Activated CD4-positive, alpha-beta T cell treated with anti-CD3 and anti-CD28 coated beads for 36 hours (primary cell): ENCODE results near the gene EHD4. TPM values are rescaled to one million over a fixed set of nuclear protein-coding genes. Genes with fewer than 3 reads are reported as not detected.

Experiments used
- ATAC-seq: fragments of 200-7000 bp; cut with Tn5 transposase; one replicate; pipeline ENCODE4 v1.10.0; 2021; ENCODE audit warnings: mild to moderate bottlenecking, moderate library complexity
- CTCF ChIA-PET: fragments of 350-600 bp; sonication (Branson Sonifier 250); formaldehyde crosslinking; loops from one replicate; lab custom pipeline; 2021; ENCODE audit warnings: antibody characterized with exemption; lab: Charles Lee
- POLR2A ChIA-PET: fragments of 350-600 bp; sonication (Branson Sonifier 250); formaldehyde crosslinking; loops from one replicate; lab custom pipeline; 2021; ENCODE audit warnings: antibody characterized with exemption, inconsistent platforms; lab: Charles Lee
- DNase-seq: peaks from one replicate; pipeline ENCODE4 v3.0.0-alpha.2; 2020
- H3K27ac Mint-ChIP-seq: one replicate; pipeline ENCODE4 v1.8.0; 2021; ENCODE audit warnings: mixed read lengths
- H3K27me3 Mint-ChIP-seq: one replicate; pipeline ENCODE4 v1.8.0; 2021; ENCODE audit warnings: mixed read lengths
- H3K36me3 Mint-ChIP-seq: one replicate; pipeline ENCODE4 v1.8.0; 2021; ENCODE audit warnings: low read depth, mixed read lengths
- H3K4me1 Mint-ChIP-seq: one replicate; pipeline ENCODE4 v1.8.0; 2021; ENCODE audit warnings: mixed read lengths
- H3K4me3 Mint-ChIP-seq: one replicate; pipeline ENCODE4 v1.8.0; 2021; ENCODE audit warnings: mild to moderate bottlenecking, moderate library complexity, mixed read lengths
- H3K9me3 Mint-ChIP-seq: one replicate; pipeline ENCODE4 v1.8.0; 2021; ENCODE audit warnings: low read depth, mixed read lengths
- intact Hi-C, 2 experiments: fragments of 100-400 bp; cut with DNase I in 1 of 2; cut with micrococcal nuclease in 1 of 2; formaldehyde crosslinking; loops; one replicate each; pipeline versions ENCODE4 v1.14.2 to v1.15.1; 2022 to 2024; cut with DNase I, micrococcal nuclease
- total RNA-seq, 2 experiments: library from RNA; stranded (reverse); gene quantifications; one replicate each; pipeline ENCODE4 v1.2.3, GENCODE V29; 2021

Gene EHD4
- total RNA-seq, 2 experiments from 2014 or later: 34.7 to 35.7 TPM

- no peak overlapping the region for H3K27ac Mint-ChIP-seq
- H3K9me3 Mint-ChIP-seq: no peaks in the 10 kb centered on the region
These were observed 54.5 kb downstream of the EHD4 start for GRCh38 chr15:41917767-41918430.

GRCh38 chr15:41915255-41915994, 56.9 kb downstream of the EHD4 start:
- H3K4me1 Mint-ChIP-seq: peaks cover 7% of the 10 kb centered on the region
- CTCF ChIA-PET: interaction anchor here (0.6 to 2.8 kb wide), 5 partner anchors 8 to 103 kb away, joined by 3 to 16 read pairs (median 4); no protein-coding TSS in a partner anchor
- no peaks in the 10 kb centered on the region for H3K27me3 Mint-ChIP-seq
- no peaks in the 10 kb centered on the region for H3K9me3 Mint-ChIP-seq
- ATAC-seq (no peak), DNase-seq (no peak)
- POLR2A ChIA-PET: no interaction called here
- peaks cover 27% of the 10 kb centered on the region for H3K36me3 Mint-ChIP-seq
- intact Hi-C loops: no loop called here
- H3K27ac Mint-ChIP-seq: no peak overlapping the region
- H3K4me3 Mint-ChIP-seq: no peak overlapping the region

More at GRCh38 chr15:41917767-41918430, 54.5 kb downstream of the EHD4 start:
- POLR2A ChIA-PET: no interaction called here
- intact Hi-C loops: no loop called here
- Mint-ChIP-seq H3K4me1 (peaks cover 7% of the 10 kb centered on the region), H3K36me3 (peaks cover 21% of the 10 kb centered on the region), H3K4me3 (no peak overlapping the region), H3K27me3 (no peaks in the 10 kb centered on the region)
- no peak for ATAC-seq
- DNase-seq: no peak
- CTCF ChIA-PET: interaction anchor here (0.8 to 2.8 kb wide), 3 partner anchors 13 to 32 kb away, joined by 3 to 16 read pairs (median 5); no protein-coding TSS in a partner anchor

DNA sequence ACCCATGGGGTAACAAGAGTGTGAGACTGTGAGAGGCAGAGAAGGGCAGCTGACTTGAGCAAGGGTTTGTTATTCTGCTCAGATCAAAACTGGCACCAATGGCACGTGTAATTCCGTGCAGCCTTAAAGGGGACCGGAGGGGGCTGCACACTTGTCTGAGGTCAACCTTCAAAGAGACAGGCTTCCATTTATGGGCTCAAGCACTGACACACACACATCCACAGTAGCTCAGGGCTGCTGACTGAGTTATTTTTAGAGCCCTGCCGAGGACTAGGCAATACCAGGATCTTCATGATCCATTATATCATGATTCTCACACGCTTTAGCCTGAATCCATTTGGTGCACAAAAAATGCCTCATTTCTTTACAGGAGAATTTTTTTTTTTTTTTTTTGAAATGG, 57.9 kb downstream of the EHD4 start:
- H3K4me3 Mint-ChIP-seq: no peak overlapping the region
- H3K4me1 Mint-ChIP-seq: peaks cover 7% of the 10 kb centered on the region
- DNase-seq (no peak), ATAC-seq (no peak)
- peaks cover 31% of the 10 kb centered on the region for H3K36me3 Mint-ChIP-seq
- H3K9me3 Mint-ChIP-seq: no peaks in the 10 kb centered on the region
- no peaks in the 10 kb centered on the region for H3K27me3 Mint-ChIP-seq
- intact Hi-C loops: no loop called here
- ChIA-PET CTCF (interaction anchor here (0.6 kb wide), 1 partner anchor 24 kb away, joined by 5 read pairs; no protein-coding TSS in a partner anchor), POLR2A (no interaction called here)
- H3K27ac Mint-ChIP-seq: no peak overlapping the region

GRCh38 chr15:41913256-41913655, 59.1 kb downstream of the EHD4 start:
- Mint-ChIP-seq H3K4me3 (no peak overlapping the region), H3K27me3 (no peaks in the 10 kb centered on the region), H3K9me3 (no peaks in the 10 kb centered on the region), H3K27ac (no peak overlapping the region), H3K4me1 (peaks cover 7% of the 10 kb centered on the region), H3K36me3 (peaks cover 34% of the 10 kb centered on the region)
- POLR2A ChIA-PET: interaction anchor here (0.7 kb wide), 1 partner anchor 59 kb away, joined by 3 read pairs; the partner anchor contains the start of gene EHD4
- intact Hi-C loops: no loop called here
- DNase-seq (no peak), ATAC-seq (no peak)
- CTCF ChIA-PET: no interaction called here

GRCh38 chr15:41911691-41912345, 60.5 kb downstream of the EHD4 start:
- ChIA-PET POLR2A (no interaction called here), CTCF (no interaction called here)
- Mint-ChIP-seq H3K27me3 (no peaks in the 10 kb centered on the region), H3K4me1 (peaks cover 7% of the 10 kb centered on the region), H3K4me3 (no peak overlapping the region), H3K27ac (peak overlapping the region; percentile 55), H3K9me3 (no peaks in the 10 kb centered on the region), H3K36me3 (peaks cover 41% of the 10 kb centered on the region)
- ATAC-seq: no peak
- intact Hi-C loops: no loop called here
- no peak for DNase-seq

DNA sequence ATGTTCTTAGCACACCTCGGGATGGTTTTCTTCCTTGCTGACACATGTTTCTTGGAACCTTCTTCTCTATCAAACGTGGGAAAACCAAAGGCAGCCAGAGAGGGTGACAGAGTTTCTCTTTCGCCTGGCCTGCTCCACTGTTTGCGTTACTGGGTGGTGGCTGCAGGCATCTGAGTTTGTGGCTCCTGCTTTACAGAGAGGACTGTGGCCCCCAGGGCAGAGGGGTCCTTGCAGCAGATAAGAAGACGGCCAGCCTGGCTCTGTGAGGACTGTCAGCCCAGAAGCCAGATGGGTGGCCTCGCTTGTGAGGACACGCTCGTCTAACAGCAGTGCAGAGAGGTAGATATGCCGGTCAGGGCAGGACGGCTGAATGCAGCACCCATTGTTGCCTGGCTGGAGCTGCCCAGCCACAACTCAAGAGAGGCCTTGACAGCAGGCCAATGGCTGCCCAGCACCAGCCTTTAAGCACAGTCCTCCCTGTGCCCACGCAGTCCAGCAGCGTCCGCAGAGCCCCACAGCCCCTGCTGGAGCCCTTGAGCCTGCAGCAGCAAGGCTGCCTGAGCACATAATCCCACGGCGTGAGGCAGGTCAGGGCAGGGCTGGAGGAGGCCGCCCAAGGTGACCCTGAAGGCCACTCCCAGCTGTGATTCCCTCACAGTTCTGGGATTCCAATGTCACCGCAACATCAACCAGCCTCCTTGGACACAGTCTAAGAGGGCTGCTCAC, 63.5 kb downstream of the EHD4 start:
- H3K9me3 Mint-ChIP-seq: peaks cover 5% of the 10 kb centered on the region
- H3K36me3 Mint-ChIP-seq: peaks cover 42% of the 10 kb centered on the region
- POLR2A ChIA-PET: no interaction called here
- CTCF ChIA-PET: interaction anchor here (0.5 kb wide), 1 partner anchor 131 kb away, joined by 4 read pairs; no protein-coding TSS in a partner anchor
- no peak for DNase-seq
- no peak overlapping the region for H3K4me3 Mint-ChIP-seq
- no peak for ATAC-seq
- H3K4me1 Mint-ChIP-seq: peaks cover 5% of the 10 kb centered on the region
- H3K27me3 Mint-ChIP-seq: no peaks in the 10 kb centered on the region
- intact Hi-C loops: no loop called here
- peak overlapping the region; percentile 19 for H3K27ac Mint-ChIP-seq

DNA sequence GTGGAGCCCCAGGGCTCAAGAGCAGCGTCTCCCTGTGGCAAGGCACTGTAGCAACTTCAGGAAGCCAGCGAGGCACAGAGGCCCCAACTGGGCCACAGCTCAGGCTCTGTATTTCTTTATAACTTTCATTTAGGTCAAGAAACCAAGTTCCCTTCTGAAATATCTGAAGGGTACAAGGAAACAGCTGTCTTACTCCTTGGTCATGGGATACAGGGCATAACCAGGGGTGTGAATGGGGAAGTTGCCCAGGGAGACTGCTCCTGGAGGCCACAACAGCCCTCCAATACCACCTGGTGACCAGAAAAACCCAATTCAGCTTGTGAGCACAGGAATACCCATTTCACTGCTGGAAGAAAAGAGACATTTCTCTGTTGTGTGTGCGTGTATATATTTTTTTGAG, 65.2 kb downstream of the EHD4 start:
- intact Hi-C loops: no loop called here
- ChIA-PET CTCF (interaction anchor here (1.2 to 1.4 kb wide), 2 partner anchors 8 to 135 kb away, joined by 3 to 7 read pairs; no protein-coding TSS in a partner anchor), POLR2A (no interaction called here)
- no peak for DNase-seq
- Mint-ChIP-seq H3K27me3 (no peaks in the 10 kb centered on the region), H3K9me3 (peaks cover 5% of the 10 kb centered on the region), H3K36me3 (peaks cover 42% of the 10 kb centered on the region), H3K4me1 (peaks cover 5% of the 10 kb centered on the region), H3K27ac (no peak overlapping the region), H3K4me3 (no peak overlapping the region)
- ATAC-seq: no peak

DNA sequence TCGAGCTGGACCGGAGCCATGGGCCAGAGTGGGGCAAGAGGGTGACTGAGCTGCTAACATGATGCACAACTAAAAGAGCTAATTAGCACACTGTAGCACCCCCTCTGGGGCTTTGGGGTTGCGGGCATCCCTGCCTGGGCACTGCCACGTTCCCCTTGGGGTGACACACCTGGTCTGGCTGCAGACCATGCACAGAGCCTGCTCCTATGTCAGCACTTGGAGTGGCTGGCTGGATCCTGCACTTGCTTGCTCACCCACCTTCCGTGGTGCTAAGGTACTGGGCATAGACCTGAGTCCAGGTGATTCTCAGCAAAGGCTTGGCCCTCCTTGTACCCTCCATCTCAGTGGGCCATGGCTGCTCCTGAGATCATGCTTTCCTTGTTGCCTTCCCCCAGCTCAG, 65.7 kb downstream of the EHD4 start:
- no peak overlapping the region for H3K4me3 Mint-ChIP-seq
- peaks cover 39% of the 10 kb centered on the region for H3K36me3 Mint-ChIP-seq
- H3K27ac Mint-ChIP-seq: no peak overlapping the region
- no peak for DNase-seq
- CTCF ChIA-PET: interaction anchor here (0.7 to 1.4 kb wide), 4 partner anchors 9 to 326 kb away, joined by 3 to 7 read pairs (median 4); no protein-coding TSS in a partner anchor
- ATAC-seq: no peak
- peaks cover 5% of the 10 kb centered on the region for H3K9me3 Mint-ChIP-seq
- peaks cover 5% of the 10 kb centered on the region for H3K4me1 Mint-ChIP-seq
- no peaks in the 10 kb centered on the region for H3K27me3 Mint-ChIP-seq
- intact Hi-C loops: no loop called here
- POLR2A ChIA-PET: no interaction called here

GRCh38 chr15:41905036-41905793, 67.1 kb downstream of the EHD4 start:
- peaks cover 39% of the 10 kb centered on the region for H3K36me3 Mint-ChIP-seq
- no peak for ATAC-seq
- no peak overlapping the region for H3K4me3 Mint-ChIP-seq
- H3K4me1 Mint-ChIP-seq: peaks cover 5% of the 10 kb centered on the region
- ChIA-PET CTCF (interaction anchor here (0.6 to 3.9 kb wide), 33 partner anchors 10 to 439 kb away, joined by 3 to 28 read pairs (median 4); partner anchors contain the start of genes MAPKBP1 and PLA2G4B), POLR2A (interaction anchor here (1.6 kb wide), 1 partner anchor 132 kb away, joined by 3 read pairs; no protein-coding TSS in a partner anchor)
- intact Hi-C loops: loop anchor here in 1 of 2 experiments (2.0 kb wide), 1 partner anchor 346 kb away; the partner anchor contains the start of gene TYRO3
- no peak overlapping the region for H3K27ac Mint-ChIP-seq
- H3K27me3 Mint-ChIP-seq: no peaks in the 10 kb centered on the region
- DNase-seq: no peak
- H3K9me3 Mint-ChIP-seq: peaks cover 5% of the 10 kb centered on the region

- Mint-ChIP-seq H3K4me1 (peaks cover 5% of the 10 kb centered on the region), H3K27ac (peak overlapping the region; percentile 4), H3K4me3 (no peak overlapping the region), H3K9me3 (peaks cover 5% of the 10 kb centered on the region), H3K36me3 (peaks cover 37% of the 10 kb centered on the region), H3K27me3 (no peaks in the 10 kb centered on the region)
- intact Hi-C loops: loop anchor here (1.0 to 5.0 kb wide), 5 partner anchors 76 to 346 kb away; partner anchors contain the start of genes JMJD7 (in 2 of the 2), MAPKBP1 (in 1 of the 2) and TYRO3 (in 1 of the 2)
- DNase-seq: peak; percentile 81
- CTCF ChIA-PET: interaction anchor here (0.6 to 3.9 kb wide), 33 partner anchors 9 to 439 kb away, joined by 3 to 28 read pairs (median 4); partner anchors contain the start of genes MAPKBP1 and PLA2G4B
- peak; percentile 92 for ATAC-seq
- POLR2A ChIA-PET: interaction anchor here (1.6 kb wide), 1 partner anchor 131 kb away, joined by 3 read pairs; no protein-coding TSS in a partner anchor
These were observed 67.8 kb downstream of the EHD4 start for GRCh38 chr15:41904541-41905005.
